Stomach (tissue), 9 donors: ENCODE results near the gene WDR37. TPM values are rescaled to one million over a fixed set of nuclear protein-coding genes. Genes with fewer than 3 reads are reported as not detected.

Source experiments
- DNase-seq, 2 donors: peaks; one replicate each; pipeline versions ENCODE4 v3.0.0 to v3.0.0-alpha.2; 2013 to 2019
- H3K27ac ChIP-seq, 5 donors: fragments of 200-600 bp in 4 of 5; sonication (generic) in 4 of 5; one replicate each; pipeline ENCODE4 v1.5.1; 2013 to 2019; ENCODE audit warnings: mild to moderate bottlenecking in 1 of 5, moderate library complexity in 1 of 5
- H3K27me3 ChIP-seq, 3 donors: fragments of 200-600 bp; sonication (generic); one replicate each; pipeline ENCODE4 v1.5.1; 2017 to 2019; ENCODE audit warnings: mixed run types in 1 of 3
- H3K36me3 ChIP-seq, 4 donors: fragments of 200-600 bp; sonication (generic); 1 replicate in 3 of 4; 2 replicates in 1 of 4; pipeline ENCODE4 v1.5.1; 2016 to 2019
- H3K4me1 ChIP-seq, 4 donors: fragments of 200-600 bp; sonication (generic); one replicate each; pipeline ENCODE4 v1.5.1; 2016 to 2019
- H3K4me3 ChIP-seq, 4 donors: fragments of 200-600 bp; sonication (generic) in 3 of 4; one replicate each; pipeline ENCODE4 v1.5.1; 2016 to 2019; ENCODE audit warnings: mild to moderate bottlenecking in 1 of 4
- H3K9me3 ChIP-seq, 4 donors: fragments of 200-600 bp; sonication (generic); one replicate each; pipeline ENCODE4 v1.5.1; 2016 to 2019
- EP300 ChIP-seq: sonication (generic); formaldehyde crosslinking; IDR thresholded peaks from one replicate; pipeline ENCODE4 v1.6.1; 2017; ENCODE audit warnings: antibody characterized with exemption
- POLR2A ChIP-seq, 4 donors: fragments of 450-650 bp; IDR thresholded peaks; one replicate each; pipeline ENCODE4 v1.6.1; 2016; ENCODE audit warnings: antibody characterized with exemption in 4 of 4, control low read depth in 2 of 4, mild to moderate bottlenecking in 1 of 4, moderate library complexity in 1 of 4
- POLR2AphosphoS5 ChIP-seq, 3 donors: sonication (generic); formaldehyde crosslinking; IDR thresholded peaks; one replicate each; pipeline ENCODE4 v1.6.1; 2016; ENCODE audit warnings: antibody characterized with exemption in 3 of 3
- WGBS, 5 donors: extraction: QIAGEN DNeasy Blood & Tissue Kit in 3 of 5; methylation state at CpG; one replicate each; pipeline versions ENCODE4 v1.1.5 to v1.1.7; 2013 to 2018; 5-methylcytosine and 5-hydroxymethylcytosine counted together
- intact Hi-C: fragments of 100-400 bp; cut with DNase I; formaldehyde crosslinking; loops from one replicate; pipeline ENCODE4 v1.15.1; 2023; ENCODE audit warnings: low total_unique reads
- polyA plus RNA-seq, 3 donors: library from polyadenylated mRNA; stranded (reverse); fragments of 200-250 nt; gene quantifications; one replicate each; pipeline ENCODE4 v1.2.3, GENCODE V29; 2013
- total RNA-seq, 5 donors: library from RNA; depleted of rRNA; stranded (reverse); fragments of >200 nt; gene quantifications; one replicate each; pipeline versions ENCODE4 v1.1.0 to v1.2.3, GENCODE V29; 2014 to 2016
- TF ChIP-seq, protein P1 (sequence below), 7 experiments: fragments of 450-650 bp in 4 of 7; fragments of 200-600 bp in 3 of 7; sonication (generic) in 3 of 7; IDR thresholded peaks; one replicate each; pipeline ENCODE4 v1.5.1; 2016 to 2019; ENCODE audit warnings: antibody characterized with exemption in 7 of 7, control low read depth in 2 of 7, mild to moderate bottlenecking in 1 of 7
- donor health status: healthy with polysubstance abuse.
- donor health status: Bipolar disorder and iron deficiency.
- donor health status: healthy.

Gene WDR37
- total and polyA plus RNA-seq, 8 donors, result 5.3 to 165 (median 12.6) TPM

DNA sequence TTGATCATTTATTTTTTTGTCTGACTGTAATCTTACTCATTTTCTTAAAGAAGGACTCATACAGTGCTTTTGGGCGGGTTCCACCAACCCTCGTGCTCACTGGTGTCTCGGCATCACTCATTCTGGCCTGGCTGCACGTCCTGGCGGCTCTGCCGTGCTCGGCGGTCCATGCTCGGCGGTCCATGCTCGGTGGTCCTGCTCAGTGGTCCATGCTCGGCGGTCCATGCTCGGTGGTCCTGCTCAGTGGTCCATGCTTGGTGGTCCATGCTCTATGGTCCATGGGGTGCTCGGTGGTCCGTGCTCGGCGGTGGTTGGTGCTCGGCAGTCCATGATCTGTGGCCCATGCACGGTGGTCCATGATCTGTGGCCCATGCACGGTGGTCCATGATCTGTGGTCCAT, 72.5 kb downstream of the WDR37 start:
- no peaks in the 10 kb centered on the region for H3K4me1 ChIP-seq
- H3K27ac ChIP-seq, result no peak overlapping the region
- H3K9me3 ChIP-seq, result no peaks in the 10 kb centered on the region
- H3K36me3 ChIP-seq, result peaks cover 50 to 90% (median 87%) of the 10 kb centered on the region in 4 donors
- H3K27me3 ChIP-seq, result no peaks in the 10 kb centered on the region
- TF ChIP-seq EP300 (no peak), POLR2AphosphoS5 (IDR thresholded peaks at IDR 0.05) (no peak), POLR2A (IDR thresholded peaks at IDR 0.05) (no peak)
- TF ChIP-seq, protein P1, sequence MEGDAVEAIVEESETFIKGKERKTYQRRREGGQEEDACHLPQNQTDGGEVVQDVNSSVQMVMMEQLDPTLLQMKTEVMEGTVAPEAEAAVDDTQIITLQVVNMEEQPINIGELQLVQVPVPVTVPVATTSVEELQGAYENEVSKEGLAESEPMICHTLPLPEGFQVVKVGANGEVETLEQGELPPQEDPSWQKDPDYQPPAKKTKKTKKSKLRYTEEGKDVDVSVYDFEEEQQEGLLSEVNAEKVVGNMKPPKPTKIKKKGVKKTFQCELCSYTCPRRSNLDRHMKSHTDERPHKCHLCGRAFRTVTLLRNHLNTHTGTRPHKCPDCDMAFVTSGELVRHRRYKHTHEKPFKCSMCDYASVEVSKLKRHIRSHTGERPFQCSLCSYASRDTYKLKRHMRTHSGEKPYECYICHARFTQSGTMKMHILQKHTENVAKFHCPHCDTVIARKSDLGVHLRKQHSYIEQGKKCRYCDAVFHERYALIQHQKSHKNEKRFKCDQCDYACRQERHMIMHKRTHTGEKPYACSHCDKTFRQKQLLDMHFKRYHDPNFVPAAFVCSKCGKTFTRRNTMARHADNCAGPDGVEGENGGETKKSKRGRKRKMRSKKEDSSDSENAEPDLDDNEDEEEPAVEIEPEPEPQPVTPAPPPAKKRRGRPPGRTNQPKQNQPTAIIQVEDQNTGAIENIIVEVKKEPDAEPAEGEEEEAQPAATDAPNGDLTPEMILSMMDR (IDR thresholded peaks at IDR 0.05), result no peak
- WGBS, 5 donors, result 98 to 99% (median 98%) methylated on average over 15 to 21 of the region's 21 CpGs
- no peak for DNase-seq
- intact Hi-C loops, result no loop called here
- no peak overlapping the region for H3K4me3 ChIP-seq

- no peak overlapping the region for H3K4me3 ChIP-seq
- no peak overlapping the region for H3K27ac ChIP-seq
- no peaks in the 10 kb centered on the region for H3K27me3 ChIP-seq
- no peak for DNase-seq
- TF ChIP-seq, protein P1 (IDR thresholded peaks at IDR 0.05), result no peak
- TF ChIP-seq POLR2AphosphoS5 (IDR thresholded peaks at IDR 0.05), result no peak
- TF ChIP-seq POLR2A (IDR thresholded peaks at IDR 0.05), result no peak
- TF ChIP-seq EP300, result no peak
- intact Hi-C loops, result no loop called here
- no peaks in the 10 kb centered on the region for H3K9me3 ChIP-seq
- no peaks in the 10 kb centered on the region for H3K4me1 ChIP-seq
- WGBS, 5 donors, result 94 to 99% (median 98%) methylated on average over 9 to 10 of the region's 10 CpGs
- peaks cover 40 to 74% (median 72%) of the 10 kb centered on the region in 4 donors for H3K36me3 ChIP-seq
Measured at GRCh38 chr10:1130226-1130625, 74.0 kb downstream of the WDR37 start.

DNA sequence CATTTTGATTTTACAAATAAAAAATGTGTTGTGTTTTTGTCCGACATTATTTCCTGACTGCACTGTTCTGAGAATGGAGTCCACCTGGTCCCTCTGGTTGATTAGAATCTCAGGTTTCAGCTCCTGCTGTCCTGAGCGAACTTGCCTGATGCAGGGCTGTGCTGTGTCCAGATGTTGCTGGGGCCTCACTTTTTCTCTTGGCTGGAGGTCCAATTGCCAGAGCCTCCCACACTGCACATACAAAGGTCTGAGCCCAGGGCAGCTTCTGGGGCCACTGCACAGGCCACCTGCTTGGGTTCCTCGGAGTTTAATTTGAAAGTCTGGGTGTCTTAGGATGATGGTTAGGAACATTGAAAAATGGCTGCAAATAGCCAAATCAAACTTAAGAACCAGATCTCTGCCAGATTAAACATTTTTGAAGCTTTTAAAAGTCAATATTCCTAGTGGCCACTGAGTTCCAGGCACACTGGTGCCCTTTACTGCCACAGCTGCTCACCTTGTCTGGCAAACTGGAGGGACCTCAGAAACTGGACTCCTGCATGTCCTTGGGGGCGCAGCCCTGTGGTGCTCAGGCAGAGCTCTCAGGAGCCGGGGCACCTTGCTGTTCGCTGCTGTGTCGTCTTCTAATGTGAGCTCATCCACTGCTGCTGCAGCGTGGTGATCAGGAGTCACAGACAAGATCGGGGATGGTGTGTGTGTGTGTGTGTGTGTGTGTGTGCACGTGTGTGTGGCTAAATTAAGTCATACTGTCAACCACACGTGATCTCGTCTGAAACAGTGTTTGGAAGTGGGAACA, 75.0 kb downstream of the WDR37 start:
- H3K27me3 ChIP-seq, result no peaks in the 10 kb centered on the region
- no peaks in the 10 kb centered on the region for H3K9me3 ChIP-seq
- peaks cover 33 to 64% (median 62%) of the 10 kb centered on the region in 4 donors for H3K36me3 ChIP-seq
- TF ChIP-seq POLR2A (IDR thresholded peaks at IDR 0.05) (no peak), EP300 (no peak), POLR2AphosphoS5 (IDR thresholded peaks at IDR 0.05) (no peak)
- TF ChIP-seq, protein P1 (IDR thresholded peaks at IDR 0.05), result no peak
- DNase-seq, result no peak
- intact Hi-C loops, result no loop called here
- H3K4me1 ChIP-seq, result no peaks in the 10 kb centered on the region
- WGBS, 5 donors, result 97 to 98% (median 97%) methylated on average over 9 to 12 of the region's 12 CpGs
- H3K27ac ChIP-seq, result no peak overlapping the region
- no peak overlapping the region for H3K4me3 ChIP-seq

DNA sequence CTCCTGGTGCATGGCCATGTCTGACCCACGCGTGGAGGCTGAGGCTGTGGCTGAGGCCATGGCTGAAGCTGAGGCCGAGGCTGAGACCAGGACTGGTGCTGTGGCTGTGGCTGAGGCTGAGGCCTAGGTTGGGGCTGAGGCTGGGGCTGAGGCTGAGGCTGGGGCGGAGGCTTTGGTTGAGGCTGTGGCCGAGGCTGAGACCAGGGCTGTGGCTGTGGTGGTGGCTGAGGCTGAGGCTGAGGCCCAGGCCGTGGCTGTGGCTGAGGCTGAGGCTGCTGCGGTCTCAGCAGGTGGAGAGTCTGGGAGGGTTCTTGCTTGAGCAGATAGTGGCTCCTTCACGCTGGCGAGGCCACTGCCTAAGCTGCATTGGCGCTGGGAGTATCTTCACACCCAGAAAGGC, 76.4 kb downstream of the WDR37 start:
- intact Hi-C loops, result no loop called here
- DNase-seq, result no peak

More for the DNA sequence above, 76.4 kb downstream of the WDR37 start:
- no peak overlapping the region for H3K4me3 ChIP-seq
- no peak overlapping the region for H3K27ac ChIP-seq
- peaks cover 29 to 50% (median 48%) of the 10 kb centered on the region in 4 donors for H3K36me3 ChIP-seq
- no peaks in the 10 kb centered on the region for H3K27me3 ChIP-seq
- TF ChIP-seq EP300 (no peak), POLR2A (IDR thresholded peaks at IDR 0.05) (no peak), POLR2AphosphoS5 (IDR thresholded peaks at IDR 0.05) (no peak)
- TF ChIP-seq, protein P1 (IDR thresholded peaks at IDR 0.05), result no peak
- H3K4me1 ChIP-seq, result no peaks in the 10 kb centered on the region
- WGBS, 5 donors, result 79 to 90% (median 85%) methylated on average over 6 to 10 of the region's 10 CpGs
- peaks cover 0 to 2% (median under 1%) of the 10 kb centered on the region in 4 donors for H3K9me3 ChIP-seq
